ENCODE data around the gene ITPR2. TPM values are rescaled to one million over a fixed set of nuclear protein-coding genes. Genes with fewer than 3 reads are reported as not detected.

The ITPR2 gene
- total RNA-seq, 1 experiment from 2014 or later: 9.4 TPM

DNA sequence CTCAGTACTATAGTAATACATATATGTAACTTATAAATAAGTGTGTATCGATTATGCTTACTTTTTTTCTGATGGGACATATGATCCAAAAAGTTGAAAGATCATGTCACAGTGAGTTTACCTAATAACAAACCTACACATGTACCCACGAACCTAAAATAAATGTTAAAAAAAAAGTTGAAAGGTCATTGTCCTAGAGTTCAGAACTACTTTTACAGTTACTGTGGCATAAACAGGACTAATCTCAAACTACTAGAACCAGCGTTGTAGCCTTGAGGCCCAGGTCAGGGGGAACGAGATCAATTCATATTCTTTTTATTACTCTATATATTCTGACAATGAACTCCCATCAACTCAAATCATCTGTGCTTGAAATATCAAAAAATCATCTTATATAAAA lies 81.8 kb downstream of the ITPR2 start:
- H3K4me3 ChIP-seq (ENCODE audit: insufficient read depth, low read depth, low read length): no peak overlapping the region

DNA sequence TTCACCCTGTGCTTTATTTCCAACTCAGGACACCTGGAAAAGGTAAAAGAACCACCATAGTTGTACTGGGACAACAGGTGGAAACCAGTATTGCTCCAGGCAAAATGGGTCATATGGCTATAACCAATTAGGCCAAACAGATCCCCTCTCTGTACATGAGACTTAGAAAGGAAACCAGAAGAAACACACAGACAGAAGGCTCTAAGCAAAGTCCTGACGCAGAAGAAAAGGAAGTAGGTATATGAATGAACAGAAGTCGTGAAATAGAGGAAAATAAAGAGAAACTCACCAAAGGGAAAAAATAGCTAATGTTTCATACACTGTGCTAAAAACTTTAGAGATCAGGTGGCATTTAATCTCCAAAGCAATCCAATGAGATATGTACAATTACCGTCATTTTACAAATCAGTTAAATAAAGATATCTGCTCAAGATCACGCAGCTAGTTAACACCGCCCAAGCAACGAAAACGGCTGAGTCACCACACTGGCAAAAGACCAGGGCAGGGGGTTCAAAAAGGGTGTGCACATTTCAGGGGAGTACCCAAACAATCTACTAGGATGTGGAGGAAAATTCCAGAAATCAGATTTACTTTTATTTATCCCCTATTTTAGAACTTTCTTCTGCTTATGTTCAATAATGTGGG lies 82.3 kb downstream of the ITPR2 start:
- Histone ChIP-seq H3K27me3 (ENCODE audit: control insufficient read depth, insufficient read depth, low read length) (no peaks in the 10 kb centered on the region), H3K4me3 (ENCODE audit: insufficient read depth, low read depth, low read length) (no peak overlapping the region), H3K36me3 (replicated peaks; ENCODE audit: control insufficient read depth, insufficient read depth, low read length) (no peaks in the 10 kb centered on the region)
- DNase-seq: no peak

More for the DNA sequence above, 81.8 kb downstream of the ITPR2 start:
- Histone ChIP-seq H3K36me3 (replicated peaks; ENCODE audit: control insufficient read depth, insufficient read depth, low read length) (no peaks in the 10 kb centered on the region), H3K27me3 (ENCODE audit: control insufficient read depth, insufficient read depth, low read length) (no peaks in the 10 kb centered on the region)
- DNase-seq: no peak

DNA sequence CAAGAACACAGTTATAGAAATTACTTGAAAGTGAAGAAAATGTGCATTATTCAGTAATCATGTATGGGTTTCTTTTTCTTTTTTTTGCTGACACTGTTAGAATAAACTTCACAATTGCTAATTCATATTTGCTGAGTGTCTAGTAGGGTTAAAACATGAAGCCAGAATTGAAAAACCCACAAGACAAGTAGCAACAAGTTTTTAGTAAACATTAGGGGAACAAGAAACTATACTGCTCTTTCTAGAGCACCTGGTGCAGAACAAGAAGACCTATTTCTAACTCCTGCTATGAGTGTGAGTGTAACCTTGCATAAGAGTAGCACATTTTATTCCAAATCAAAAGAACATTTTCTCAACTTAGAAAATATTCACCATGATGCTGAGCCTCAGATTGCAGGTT lies 83.2 kb downstream of the ITPR2 start:
- DNase-seq: no peak
- H3K36me3 ChIP-seq (replicated peaks; ENCODE audit: control insufficient read depth, insufficient read depth, low read length): no peaks in the 10 kb centered on the region
- no peak overlapping the region for H3K4me3 ChIP-seq (ENCODE audit: insufficient read depth, low read depth, low read length)
- H3K27me3 ChIP-seq (ENCODE audit: control insufficient read depth, insufficient read depth, low read length): no peaks in the 10 kb centered on the region

GRCh38 chr12:26748741-26749431 lies 84.1 kb downstream of the ITPR2 start:
- no peaks in the 10 kb centered on the region for H3K27me3 ChIP-seq (ENCODE audit: control insufficient read depth, insufficient read depth, low read length)
- no peaks in the 10 kb centered on the region for H3K36me3 ChIP-seq (replicated peaks; ENCODE audit: control insufficient read depth, insufficient read depth, low read length)
- no peak for DNase-seq
- no peak overlapping the region for H3K4me3 ChIP-seq (ENCODE audit: insufficient read depth, low read depth, low read length)

GRCh38 chr12:26748412-26748740 lies 84.6 kb downstream of the ITPR2 start:
- Histone ChIP-seq H3K4me3 (ENCODE audit: insufficient read depth, low read depth, low read length) (no peak overlapping the region), H3K27me3 (ENCODE audit: control insufficient read depth, insufficient read depth, low read length) (no peaks in the 10 kb centered on the region), H3K36me3 (replicated peaks; ENCODE audit: control insufficient read depth, insufficient read depth, low read length) (no peaks in the 10 kb centered on the region)
- DNase-seq: no peak

GRCh38 chr12:26746121-26746714 lies 86.8 kb downstream of the ITPR2 start:
- no peak for DNase-seq
- no peaks in the 10 kb centered on the region for H3K36me3 ChIP-seq (replicated peaks; ENCODE audit: control insufficient read depth, insufficient read depth, low read length)
- H3K4me3 ChIP-seq (ENCODE audit: insufficient read depth, low read depth, low read length): no peak overlapping the region

GRCh38 chr12:26744697-26745440 lies 88.1 kb downstream of the ITPR2 start:
- no peak for DNase-seq
- Histone ChIP-seq H3K36me3 (replicated peaks; ENCODE audit: control insufficient read depth, insufficient read depth, low read length) (no peaks in the 10 kb centered on the region), H3K4me3 (ENCODE audit: insufficient read depth, low read depth, low read length) (no peak overlapping the region), H3K27me3 (ENCODE audit: control insufficient read depth, insufficient read depth, low read length) (no peaks in the 10 kb centered on the region)

More at GRCh38 chr12:26746121-26746714, 86.8 kb downstream of the ITPR2 start:
- no peaks in the 10 kb centered on the region for H3K27me3 ChIP-seq (ENCODE audit: control insufficient read depth, insufficient read depth, low read length)

- H3K36me3 ChIP-seq (replicated peaks; ENCODE audit: control insufficient read depth, insufficient read depth, low read length): no peaks in the 10 kb centered on the region
- no peaks in the 10 kb centered on the region for H3K27me3 ChIP-seq (ENCODE audit: control insufficient read depth, insufficient read depth, low read length)
- no peak overlapping the region for H3K4me3 ChIP-seq (ENCODE audit: insufficient read depth, low read depth, low read length)
- no peak for DNase-seq
These were observed 88.9 kb downstream of the ITPR2 start for GRCh38 chr12:26744042-26744626.

DNA sequence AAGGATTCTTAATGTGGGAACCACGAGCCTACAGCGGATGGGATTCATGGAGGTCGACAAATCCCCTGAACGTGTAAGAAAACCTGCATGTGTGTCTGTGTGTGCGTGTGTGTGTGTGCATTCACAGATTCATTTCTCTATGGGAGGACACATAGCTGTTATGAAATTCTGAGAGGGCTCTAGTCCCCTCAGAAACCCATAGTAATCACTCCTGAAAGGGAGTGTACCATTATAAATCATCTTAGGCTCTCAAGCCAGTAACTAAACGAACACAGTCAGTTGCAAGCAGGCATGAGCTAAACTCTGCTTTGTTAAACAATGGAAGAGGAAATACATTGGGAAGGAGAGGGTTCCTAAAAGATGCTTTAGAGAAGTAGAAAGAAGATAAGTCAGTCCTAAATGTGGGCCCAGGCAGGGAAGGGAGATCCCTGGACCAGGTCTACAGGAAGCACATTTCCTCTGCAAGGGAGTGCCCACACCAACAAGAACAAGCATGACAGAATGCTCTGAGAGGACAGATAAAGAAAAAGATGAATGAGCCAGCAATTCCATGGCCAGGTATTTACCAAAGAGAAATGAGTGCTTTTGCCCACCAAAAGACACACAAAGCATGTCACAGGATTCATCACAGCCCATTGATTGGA lies 91.3 kb downstream of the ITPR2 start:
- H3K4me3 ChIP-seq (ENCODE audit: insufficient read depth, low read depth, low read length): no peak overlapping the region
- DNase-seq: no peak
- H3K36me3 ChIP-seq (replicated peaks; ENCODE audit: control insufficient read depth, insufficient read depth, low read length): no peaks in the 10 kb centered on the region
- no peaks in the 10 kb centered on the region for H3K27me3 ChIP-seq (ENCODE audit: control insufficient read depth, insufficient read depth, low read length)

GRCh38 chr12:26740991-26741390 lies 92.0 kb downstream of the ITPR2 start:
- DNase-seq: no peak
- no peaks in the 10 kb centered on the region for H3K36me3 ChIP-seq (replicated peaks; ENCODE audit: control insufficient read depth, insufficient read depth, low read length)
- H3K27me3 ChIP-seq (ENCODE audit: control insufficient read depth, insufficient read depth, low read length): no peaks in the 10 kb centered on the region
- no peak overlapping the region for H3K4me3 ChIP-seq (ENCODE audit: insufficient read depth, low read depth, low read length)

- DNase-seq: no peak
- Histone ChIP-seq H3K27me3 (ENCODE audit: control insufficient read depth, insufficient read depth, low read length) (no peaks in the 10 kb centered on the region), H3K4me3 (ENCODE audit: insufficient read depth, low read depth, low read length) (no peak overlapping the region), H3K36me3 (replicated peaks; ENCODE audit: control insufficient read depth, insufficient read depth, low read length) (no peaks in the 10 kb centered on the region)
These were observed 92.6 kb downstream of the ITPR2 start for GRCh38 chr12:26740348-26740747.

GRCh38 chr12:26737487-26738030 lies 95.4 kb downstream of the ITPR2 start:
- Histone ChIP-seq H3K27me3 (ENCODE audit: control insufficient read depth, insufficient read depth, low read length) (no peaks in the 10 kb centered on the region), H3K36me3 (replicated peaks; ENCODE audit: control insufficient read depth, insufficient read depth, low read length) (no peaks in the 10 kb centered on the region), H3K4me3 (ENCODE audit: insufficient read depth, low read depth, low read length) (no peak overlapping the region)
- DNase-seq: no peak

DNA sequence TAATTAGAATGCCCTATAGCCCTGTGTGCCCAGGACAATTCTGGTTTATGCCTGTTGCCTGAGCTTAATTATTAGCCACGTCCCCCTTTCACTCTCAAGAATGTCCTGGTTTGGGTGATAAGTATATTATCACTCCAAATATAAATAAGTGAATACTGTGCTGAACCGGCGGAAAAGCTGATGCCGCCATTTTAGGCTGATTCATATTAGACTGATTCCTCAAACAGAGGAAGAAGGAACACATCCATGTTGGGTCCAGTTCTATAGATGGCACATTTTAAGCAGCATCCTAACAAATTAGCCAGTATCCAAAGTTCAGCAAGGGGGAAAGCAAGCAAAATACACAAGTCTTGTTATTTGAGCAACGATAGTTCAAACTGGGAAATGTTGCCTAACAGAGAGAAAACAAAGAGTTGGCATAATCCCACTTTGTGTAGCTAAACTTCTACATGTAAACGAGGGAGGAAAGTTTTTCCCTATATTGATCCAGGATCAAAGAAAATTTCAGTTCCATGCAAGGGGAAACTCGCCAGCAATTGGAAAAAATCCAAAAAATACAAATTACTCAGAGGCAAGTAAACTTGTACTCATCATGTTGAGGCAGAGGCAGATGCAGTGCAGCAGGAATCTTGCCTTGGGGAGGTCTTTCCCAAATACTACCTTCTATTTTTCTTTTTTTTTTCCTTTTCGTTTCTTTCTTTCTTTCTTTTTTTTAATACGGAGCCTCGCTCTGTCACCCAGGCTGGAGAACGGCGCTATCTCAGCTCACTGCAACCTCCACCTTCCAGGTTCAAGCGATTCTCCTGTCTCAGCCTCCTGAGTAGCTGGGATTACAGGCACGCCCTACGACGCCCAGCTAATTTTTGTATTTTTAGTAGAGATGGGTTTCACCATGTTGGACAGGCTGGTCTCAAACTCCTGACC lies 96.2 kb downstream of the ITPR2 start:
- Histone ChIP-seq H3K36me3 (replicated peaks; ENCODE audit: control insufficient read depth, insufficient read depth, low read length) (no peaks in the 10 kb centered on the region), H3K27me3 (ENCODE audit: control insufficient read depth, insufficient read depth, low read length) (no peaks in the 10 kb centered on the region), H3K4me3 (ENCODE audit: insufficient read depth, low read depth, low read length) (no peak overlapping the region)
- no peak for DNase-seq

Data from H7 (cell line).